ENCODE measurements around the gene GALNT2. TPM values are rescaled to one million over a fixed set of nuclear protein-coding genes. Genes with fewer than 3 reads are reported as not detected.

Gene GALNT2
- total and polyA plus RNA-seq, 7 donors: 43.7 to 88.7 (median 75.7) TPM

DNA sequence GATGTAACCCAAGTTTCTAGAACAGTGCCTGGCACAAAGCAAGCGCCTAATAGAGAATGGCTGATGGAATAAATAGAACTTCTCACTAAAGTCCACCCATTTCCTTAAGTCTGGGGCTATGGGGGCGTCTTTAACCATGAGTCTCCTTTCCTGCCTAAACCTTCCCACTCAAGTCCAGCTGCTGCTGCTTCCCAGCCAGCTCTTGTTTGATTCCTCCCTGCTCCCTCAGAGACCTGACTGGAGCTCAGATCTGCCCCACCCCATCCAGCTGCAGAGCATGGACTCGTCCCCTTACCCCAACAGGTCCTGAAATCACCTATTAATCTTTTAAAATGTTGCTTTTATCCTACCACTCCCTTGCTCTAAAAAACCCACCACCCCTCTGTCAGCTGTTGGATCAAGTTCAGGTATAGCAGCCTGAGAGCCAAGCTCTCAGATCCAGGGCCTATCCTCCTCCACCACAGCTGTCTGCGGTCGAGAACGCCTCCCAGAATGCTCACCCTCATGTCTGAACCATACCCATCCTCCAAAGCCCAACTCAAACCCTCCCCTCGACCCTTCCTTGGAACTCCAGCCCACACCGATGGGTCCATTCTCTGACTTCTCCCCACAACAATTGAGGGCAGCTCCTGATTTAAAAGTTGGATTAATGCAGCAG is 12.8 kb upstream of the GALNT2 start:
- no peaks in the 10 kb centered on the region for H3K36me3 ChIP-seq (ENCODE audit: insufficient read depth in 1 of 2, low read depth in 1 of 2)

GRCh38 chr1:230056098-230056497 is 10.9 kb upstream of the GALNT2 start:
- intact Hi-C loops (cut with DNase I): no loop called here
- Histone ChIP-seq H3K27ac (no peak overlapping the region), H3K4me1 (no peaks in the 10 kb centered on the region), H3K9me3 (no peaks in the 10 kb centered on the region), H3K36me3 (ENCODE audit: insufficient read depth in 1 of 2, low read depth in 1 of 2) (no peaks in the 10 kb centered on the region), H3K27me3 (ENCODE audit: insufficient read depth in 3 of 3, low read length in 2 of 3) (no peaks in the 10 kb centered on the region), H3K4me3 (no peak overlapping the region)
- TF ChIP-seq, protein P1, sequence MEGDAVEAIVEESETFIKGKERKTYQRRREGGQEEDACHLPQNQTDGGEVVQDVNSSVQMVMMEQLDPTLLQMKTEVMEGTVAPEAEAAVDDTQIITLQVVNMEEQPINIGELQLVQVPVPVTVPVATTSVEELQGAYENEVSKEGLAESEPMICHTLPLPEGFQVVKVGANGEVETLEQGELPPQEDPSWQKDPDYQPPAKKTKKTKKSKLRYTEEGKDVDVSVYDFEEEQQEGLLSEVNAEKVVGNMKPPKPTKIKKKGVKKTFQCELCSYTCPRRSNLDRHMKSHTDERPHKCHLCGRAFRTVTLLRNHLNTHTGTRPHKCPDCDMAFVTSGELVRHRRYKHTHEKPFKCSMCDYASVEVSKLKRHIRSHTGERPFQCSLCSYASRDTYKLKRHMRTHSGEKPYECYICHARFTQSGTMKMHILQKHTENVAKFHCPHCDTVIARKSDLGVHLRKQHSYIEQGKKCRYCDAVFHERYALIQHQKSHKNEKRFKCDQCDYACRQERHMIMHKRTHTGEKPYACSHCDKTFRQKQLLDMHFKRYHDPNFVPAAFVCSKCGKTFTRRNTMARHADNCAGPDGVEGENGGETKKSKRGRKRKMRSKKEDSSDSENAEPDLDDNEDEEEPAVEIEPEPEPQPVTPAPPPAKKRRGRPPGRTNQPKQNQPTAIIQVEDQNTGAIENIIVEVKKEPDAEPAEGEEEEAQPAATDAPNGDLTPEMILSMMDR (IDR thresholded peaks at IDR 0.05): no peak
- ATAC-seq (no peak), DNase-seq (no peak)
- WGBS, 3 donors: 79 to 88% (median 85%) methylated on average over 1 of the region's 1 CpG

More for the DNA sequence above, 12.8 kb upstream of the GALNT2 start:
- no peaks in the 10 kb centered on the region for H3K27me3 ChIP-seq (ENCODE audit: insufficient read depth in 3 of 3, low read length in 2 of 3)
- no peaks in the 10 kb centered on the region for H3K9me3 ChIP-seq
- ATAC-seq (no peak), DNase-seq (no peak)
- TF ChIP-seq, protein P1 (IDR thresholded peaks at IDR 0.05): no peak
- H3K4me3 ChIP-seq: no peak overlapping the region
- no peaks in the 10 kb centered on the region for H3K4me1 ChIP-seq
- intact Hi-C loops (cut with DNase I): no loop called here
- H3K27ac ChIP-seq: no peak overlapping the region
- 70 to 74% (median 70%) methylated on average over 8 of the region's 8 CpGs for WGBS, 3 donors

GRCh38 chr1:230057100-230057499 is 9.9 kb upstream of the GALNT2 start:
- H3K27ac ChIP-seq: no peak overlapping the region
- DNase-seq (no peak), ATAC-seq (no peak)
- no peaks in the 10 kb centered on the region for H3K27me3 ChIP-seq (ENCODE audit: insufficient read depth in 3 of 3, low read length in 2 of 3)
- no peaks in the 10 kb centered on the region for H3K4me1 ChIP-seq
- no peak overlapping the region for H3K4me3 ChIP-seq
- H3K36me3 ChIP-seq (ENCODE audit: insufficient read depth in 1 of 2, low read depth in 1 of 2): no peaks in the 10 kb centered on the region
- TF ChIP-seq, protein P1 (IDR thresholded peaks at IDR 0.05): no peak
- no peaks in the 10 kb centered on the region for H3K9me3 ChIP-seq
- intact Hi-C loops (cut with DNase I): no loop called here
- 79 to 81% (median 80%) methylated on average over 4 of the region's 4 CpGs for WGBS, 3 donors

DNA sequence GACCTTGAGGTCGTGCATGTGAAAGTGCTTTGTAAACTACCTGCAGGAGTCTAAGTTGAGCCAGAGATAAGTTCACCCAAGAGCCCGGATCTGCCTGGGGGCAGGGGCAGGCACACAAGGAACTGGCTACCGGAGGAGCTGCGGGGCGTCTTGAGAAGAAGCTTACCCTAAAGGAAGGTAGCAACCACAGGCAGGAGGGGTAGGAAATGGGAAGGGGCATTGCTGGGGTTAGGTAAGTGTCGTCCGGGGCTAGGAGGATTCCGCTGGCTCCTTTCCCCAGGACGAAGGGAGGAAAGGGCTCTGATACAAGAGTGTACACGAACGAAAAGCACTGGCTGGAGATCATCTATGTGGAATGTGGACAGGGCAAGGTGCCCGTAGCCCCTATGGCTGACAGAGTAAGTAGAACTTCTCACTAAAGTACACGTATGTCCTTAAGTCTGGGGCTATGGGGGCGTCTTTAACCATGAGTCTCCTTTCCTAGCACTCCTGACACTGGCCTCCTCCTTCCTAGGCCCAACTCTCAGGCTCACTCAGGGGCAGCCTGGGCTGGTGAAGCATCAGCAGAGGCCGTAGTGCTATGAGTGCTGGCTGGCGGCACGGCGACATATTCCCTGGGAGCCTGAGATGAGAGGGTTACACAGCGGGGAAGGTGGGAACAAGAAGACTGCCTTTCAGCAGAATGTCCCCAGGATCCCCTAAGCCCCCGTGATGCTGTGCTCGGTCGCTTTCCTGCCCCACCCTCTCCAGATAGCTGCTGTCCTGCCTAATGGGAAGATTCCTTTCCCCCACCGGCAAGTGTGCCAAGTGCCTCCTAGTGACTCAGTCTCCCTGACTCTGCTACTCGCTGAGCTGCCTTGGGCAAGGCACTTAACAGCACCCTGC is 9.1 kb upstream of the GALNT2 start:
- H3K4me1 ChIP-seq: no peaks in the 10 kb centered on the region
- TF ChIP-seq, protein P1 (IDR thresholded peaks at IDR 0.05): no peak
- H3K4me3 ChIP-seq: no peak overlapping the region
- no peak overlapping the region for H3K27ac ChIP-seq
- DNase-seq (no peak), ATAC-seq (peak in 1 of 4 donors; percentile 17)
- 86 to 89% (median 87%) methylated on average over 24 of the region's 24 CpGs for WGBS, 3 donors
- H3K27me3 ChIP-seq (ENCODE audit: insufficient read depth in 3 of 3, low read length in 2 of 3): no peaks in the 10 kb centered on the region
- H3K9me3 ChIP-seq: no peaks in the 10 kb centered on the region
- intact Hi-C loops (cut with DNase I): no loop called here
- H3K36me3 ChIP-seq (ENCODE audit: insufficient read depth in 1 of 2, low read depth in 1 of 2): no peaks in the 10 kb centered on the region

Measured in psoas muscle (tissue), 8 donors.